K562 (cell line): ENCODE results near the gene EEF2K. TPM values are rescaled to one million over a fixed set of nuclear protein-coding genes. Genes with fewer than 3 reads are reported as not detected.

Source experiments
- ATAC-seq: fragments of 200-7000 bp; cut with Tn5 transposase; 3 replicates; pipeline ENCODE4 v1.9.1; 2020; ENCODE audit warnings: moderate library complexity
- BruUV-seq: library from RNA; stranded (reverse); fragments of 400-500 nt; replicated peaks from 2 replicates; lab custom pipeline; 2021; lab: Mats Ljungman, UMichigan
- CTCF ChIA-PET: fragments of 300-600 bp; formaldehyde crosslinking; extraction: SDS; loops from one replicate; lab custom pipeline; 2021; ENCODE audit warnings: low intra/inter-chr PET ratio; lab: Yijun Ruan, JAX
- POLR2A ChIA-PET: fragments of 300-600, 350-650 bp; sonication (Branson Sonifier 250); formaldehyde crosslinking; extraction: SDS; loops from one replicate; lab custom pipeline; 2021; ENCODE audit warnings: antibody characterized with exemption, inconsistent platforms; lab: Yijun Ruan, JAX
- DNase-seq, 4 experiments: peaks; one replicate each; pipeline versions ENCODE4 v3.0.0 to v3.0.0-alpha.2; 2011 to 2018; ENCODE audit warnings: low spot score in 3 of 4, mixed read lengths in 3 of 4; ENCODE audit errors: extremely low read depth in 1 of 4
- FAIRE-seq: peaks from 2 replicates; lab custom pipeline; 2011; peaks lifted over from hg19 to GRCh38; lab: Jason Lieb, UNC
- H2AFZ ChIP-seq: 2 replicates; pipeline ENCODE4 v1.6.0; 2011; ENCODE audit warnings: low read depth, low read length, control low read depth, inconsistent platforms
- H3K27ac ChIP-seq: fragments of 200-600 bp; 3 replicates; pipeline ENCODE4 v1.8.0; 2011; ENCODE audit warnings: low read depth, mild to moderate bottlenecking, control low read depth, inconsistent platforms, low read length, moderate library complexity, mixed read lengths; ENCODE audit errors: extremely low read depth
- H3K27me3 ChIP-seq, 2 experiments: fragments of 300-600 bp in 1 of 2; 2 replicates in 1 of 2; 3 replicates in 1 of 2; pipeline versions ENCODE4 v1.6.0 to v1.8.0; 2011; ENCODE audit warnings: inconsistent platforms in 2 of 2, low read length in 2 of 2, mild to moderate bottlenecking in 1 of 2, mixed read lengths in 1 of 2, moderate library complexity in 1 of 2; ENCODE audit not compliant: control insufficient read depth in 2 of 2, insufficient read depth in 2 of 2
- H3K36me3 ChIP-seq: fragments of 300-600 bp; 3 replicates; pipeline ENCODE4 v1.8.0; 2011; ENCODE audit warnings: mild to moderate bottlenecking, low read length, inconsistent platforms; ENCODE audit not compliant: control insufficient read depth, insufficient read depth
- H3K4me1 ChIP-seq, 2 experiments: fragments of 200-600 bp in 1 of 2; replicated peaks in 1 of 2; 2 replicates in 1 of 2; 3 replicates in 1 of 2; pipeline versions ENCODE4 v1.5.1 to v1.8.0; 2011; ENCODE audit warnings: inconsistent platforms in 2 of 2, low read length in 2 of 2, mild to moderate bottlenecking in 1 of 2, mixed read lengths in 1 of 2, moderate library complexity in 1 of 2; ENCODE audit not compliant: control insufficient read depth in 2 of 2, insufficient read depth in 2 of 2
- H3K4me2 ChIP-seq: 2 replicates; pipeline ENCODE4 v1.6.1; 2011; ENCODE audit warnings: low read length, control low read depth, inconsistent platforms, mixed read lengths; ENCODE audit not compliant: insufficient read depth
- H3K4me3 ChIP-seq: fragments of 200-600 bp; sonication (generic), shearing (Covaris generic); 2 replicates; pipeline ENCODE4 v1.5.1; 2016; ENCODE audit warnings: control low read depth, inconsistent platforms
- H3K79me2 ChIP-seq: fragments of 200-600 bp; 3 replicates; pipeline ENCODE4 v1.8.0; 2011; ENCODE audit warnings: low read length, inconsistent platforms; ENCODE audit not compliant: control insufficient read depth, insufficient read depth
- H3K9ac ChIP-seq, 2 experiments: 2 replicates each; pipeline versions ENCODE4 v1.6.0 to v1.6.1; 2011; ENCODE audit warnings: low read depth in 2 of 2, low read length in 2 of 2, control low read depth in 1 of 2, inconsistent platforms in 1 of 2, mild to moderate bottlenecking in 1 of 2, mixed read lengths in 1 of 2; ENCODE audit not compliant: insufficient read depth in 1 of 2
- H3K9me1 ChIP-seq: one replicate; pipeline ENCODE4 v1.6.0; 2011; ENCODE audit warnings: inconsistent platforms, mild to moderate bottlenecking, low read length, moderate library complexity; ENCODE audit not compliant: control insufficient read depth, insufficient read depth
- H3K9me3 ChIP-seq: replicated peaks from 2 replicates; pipeline ENCODE4 v1.5.1; 2011; ENCODE audit warnings: low read depth, low read length, inconsistent platforms; ENCODE audit not compliant: control insufficient read depth, insufficient read depth
- H4K20me1 ChIP-seq: replicated peaks from 2 replicates; pipeline ENCODE4 v1.6.1; 2011; ENCODE audit warnings: low read length, inconsistent platforms, mixed read lengths; ENCODE audit not compliant: control insufficient read depth, insufficient read depth
- HLTF ChIP-seq: fragments of 450-650 bp; IDR thresholded peaks from 2 replicates; pipeline ENCODE4 v1.6.1; 2016
- HSF4 ChIP-seq: fragments of 250-450 bp; sonication (Bioruptor Pico); IDR thresholded peaks from 2 replicates; pipeline ENCODE4 v2.1.2; 2022; ENCODE audit warnings: mild to moderate bottlenecking, moderate library complexity, borderline replicate concordance
- RB1 ChIP-seq: fragments of 450-650 bp; IDR thresholded peaks from 2 replicates; pipeline ENCODE4 v1.6.1; 2017; ENCODE audit warnings: low read depth, mild to moderate bottlenecking
- RBM22 ChIP-seq: fragments of 200-400 bp; formaldehyde crosslinking; IDR thresholded peaks from 2 replicates; pipeline ENCODE4 v1.6.1; 2018; ENCODE audit warnings: low read length, low read depth; ENCODE audit not compliant: poor library complexity, severe bottlenecking
- ZBTB17 ChIP-seq: fragments of 450-650 bp; formaldehyde crosslinking; IDR thresholded peaks from 2 replicates; pipeline ENCODE4 v1.4.0; 2020; ENCODE audit warnings: mild to moderate bottlenecking
- ZNF121 ChIP-seq: sonication (generic); formaldehyde crosslinking; conservative IDR thresholded peaks from 2 replicates; pipeline ENCODE4 v1.8.0; 2022; ENCODE audit warnings: missing genetic modification reagents
- ZNF77 ChIP-seq: fragments of 250-450 bp; sonication (Bioruptor Pico); IDR thresholded peaks from 2 replicates; pipeline ENCODE4 v1.5.0; 2020
- WGBS: fragments of 100-300 bp; shearing (Covaris generic); methylation state at CpG from one replicate; pipeline ENCODE4 v1.1.6; 2016; ENCODE audit warnings: low coverage, mixed read lengths; ENCODE audit not compliant: insufficient coverage; ENCODE audit errors: missing lambda C conversion rate; 5-methylcytosine and 5-hydroxymethylcytosine counted together
- in situ Hi-C: fragments of 300-500 bp; cut with MboI; formaldehyde crosslinking; loops from 4 replicates; pipeline ENCODE4 v1.15.0; 2018; ENCODE audit warnings: inconsistent platforms, mixed read lengths
- intact Hi-C: fragments of 100-400 bp; cut with micrococcal nuclease; formaldehyde crosslinking; loops from 2 replicates; pipeline ENCODE4 v1.14.2; 2022
- polyA plus RNA-seq, 8 experiments: library from polyadenylated mRNA; depleted of rRNA in 4 of 8; stranded (reverse) in 5 of 8; unstranded in 3 of 8; fragments of >200 nt; fragmentation: Nextera tagmentation in 2 of 8; fragmentation: Illumina TruSeq in 1 of 8; extraction: Ambion mirVana in 2 of 8; extraction: Trizol in 1 of 8; gene quantifications; 2 replicates each; pipeline versions ENCODE4 v1.2.1 to v1.2.3, GENCODE V29; 2011 to 2014; ENCODE audit warnings: inconsistent platforms in 1 of 8, missing spikeins in 1 of 8
- total RNA-seq, 7 experiments: library from RNA; depleted of rRNA in 6 of 7; stranded (reverse); fragments of >200 nt in 6 of 7; fragmentation: Illumina TruSeq in 2 of 7; extraction: Trizol in 2 of 7; gene quantifications; 2 replicates each; pipeline versions ENCODE4 v1.2.1 to v1.2.3, GENCODE V29; 2011 to 2021; ENCODE audit warnings: low replicate concordance in 1 of 7
- TF ChIP-seq, protein P1 (sequence below): fragments of 450-650 bp; IDR thresholded peaks from 2 replicates; pipeline ENCODE4 v1.6.1; 2014; ENCODE audit warnings: low read depth, mild to moderate bottlenecking, moderate library complexity, borderline replicate concordance
- TF ChIP-seq, protein P2 (sequence below): fragments of 250-450 bp; sonication (Bioruptor Pico); IDR thresholded peaks from 2 replicates; pipeline ENCODE4 v1.5.0; 2021; ENCODE audit warnings: mild to moderate bottlenecking, moderate library complexity
- TF ChIP-seq, protein P3 (sequence below): IDR thresholded peaks from 2 replicates; pipeline ENCODE4 v1.6.1; 2011; ENCODE audit warnings: borderline replicate concordance, low read depth, mild to moderate bottlenecking, moderate library complexity, low read length; ENCODE audit not compliant: insufficient read depth, poor library complexity, severe bottlenecking
- TF ChIP-seq, protein P4 (sequence below): fragments of 150-350 bp; IDR thresholded peaks from 2 replicates; pipeline ENCODE4 v1.6.1; 2014; ENCODE audit warnings: low read depth, mild to moderate bottlenecking, low read length, borderline replicate concordance

The EEF2K gene
- total and polyA plus RNA-seq, 9 of the 15 experiments (the other 6 are each of a cell fraction or from before 2014, with no cell fraction given) = 3.0 to 35.2 (median 12.2) TPM

DNA sequence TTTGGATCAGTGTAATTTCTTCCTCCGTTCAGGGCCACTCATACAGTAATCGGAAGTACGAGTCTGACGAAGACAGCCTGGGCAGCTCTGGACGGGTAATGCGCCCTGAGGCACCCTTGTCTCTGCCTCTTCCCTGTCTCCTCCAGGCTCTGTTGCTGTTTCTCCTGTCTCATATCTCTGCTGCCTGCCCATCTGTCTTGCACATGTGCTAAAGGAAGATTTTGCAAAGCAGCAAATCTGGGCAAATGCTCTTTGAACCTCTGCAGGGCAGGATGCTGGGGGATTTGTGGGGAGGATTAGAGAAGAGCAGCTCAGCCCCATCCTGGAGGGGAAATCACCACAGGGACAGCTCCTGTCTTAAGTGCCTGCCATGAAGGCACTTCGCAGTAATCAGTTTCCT is 58.7 kb downstream of the EEF2K start (continued):
- TF ChIP-seq HSF4 (no peak), ZNF77 (no peak), ZNF121 (CRISPR knock-in tag) (no peak), ZBTB17 (CRISPR knock-in tag) (no peak)
- TF ChIP-seq, protein P1, sequence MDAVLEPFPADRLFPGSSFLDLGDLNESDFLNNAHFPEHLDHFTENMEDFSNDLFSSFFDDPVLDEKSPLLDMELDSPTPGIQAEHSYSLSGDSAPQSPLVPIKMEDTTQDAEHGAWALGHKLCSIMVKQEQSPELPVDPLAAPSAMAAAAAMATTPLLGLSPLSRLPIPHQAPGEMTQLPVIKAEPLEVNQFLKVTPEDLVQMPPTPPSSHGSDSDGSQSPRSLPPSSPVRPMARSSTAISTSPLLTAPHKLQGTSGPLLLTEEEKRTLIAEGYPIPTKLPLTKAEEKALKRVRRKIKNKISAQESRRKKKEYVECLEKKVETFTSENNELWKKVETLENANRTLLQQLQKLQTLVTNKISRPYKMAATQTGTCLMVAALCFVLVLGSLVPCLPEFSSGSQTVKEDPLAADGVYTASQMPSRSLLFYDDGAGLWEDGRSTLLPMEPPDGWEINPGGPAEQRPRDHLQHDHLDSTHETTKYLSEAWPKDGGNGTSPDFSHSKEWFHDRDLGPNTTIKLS = no peak
- TF ChIP-seq, protein P2, sequence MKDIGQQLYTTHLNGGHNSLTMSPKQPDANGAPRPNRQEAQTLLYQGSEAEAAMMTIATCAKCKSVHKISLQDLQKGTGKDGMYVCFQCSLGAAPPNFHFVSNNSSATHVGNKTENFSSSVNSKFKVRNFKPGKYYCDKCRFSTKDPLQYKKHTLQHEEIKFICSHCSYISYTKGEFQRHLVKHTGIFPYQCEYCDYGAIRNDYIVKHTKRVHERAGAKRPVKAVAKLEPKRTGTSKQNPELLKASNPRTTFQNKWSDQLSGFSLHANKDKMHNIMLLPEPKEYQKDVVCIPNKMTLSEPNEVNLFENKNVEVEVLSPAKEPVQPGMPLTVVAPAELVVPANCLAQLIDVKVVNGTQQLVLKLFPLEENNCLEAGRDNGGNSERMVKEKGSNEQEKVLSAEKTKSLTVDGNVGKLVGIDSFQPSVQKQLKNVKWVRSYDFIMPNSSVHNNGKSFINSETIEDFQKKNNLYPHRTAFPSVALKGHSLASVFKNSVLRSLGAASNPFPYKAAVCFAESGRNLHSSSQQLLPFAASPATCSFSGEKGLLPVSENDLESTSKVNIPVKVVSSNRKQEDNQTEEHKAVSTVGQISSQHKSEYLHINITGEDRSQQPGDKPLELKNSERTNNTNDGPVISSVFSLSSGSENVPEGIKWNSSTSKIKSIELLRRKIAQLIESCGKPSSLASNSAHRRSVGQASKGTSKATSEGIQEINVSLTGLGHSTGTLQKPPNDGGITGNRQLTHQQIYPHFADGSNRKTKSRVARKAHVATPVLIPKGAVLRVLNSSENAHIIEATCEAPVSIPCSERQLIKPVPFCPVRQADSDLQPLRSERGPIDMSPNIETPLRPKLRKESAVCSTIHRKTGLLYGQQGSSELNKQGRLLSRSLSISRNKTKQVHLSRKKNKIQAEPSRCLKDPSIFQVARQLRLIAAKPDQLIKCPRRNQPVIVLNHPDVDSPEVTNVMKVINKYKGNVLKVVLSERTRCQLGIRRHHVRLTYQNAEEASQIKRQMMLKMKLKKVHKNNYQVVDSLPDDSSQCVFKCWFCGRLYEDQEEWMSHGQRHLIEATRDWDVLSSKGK (CRISPR knock-in tag) = no peak

- Histone ChIP-seq H3K9ac (no peak overlapping the region), H3K9me1 (no peaks in the 10 kb centered on the region), H3K79me2 (no peaks in the 10 kb centered on the region), H3K27ac (no peak overlapping the region), H2AFZ (no peak overlapping the region), H3K36me3 (peaks cover 81% of the 10 kb centered on the region), H3K27me3 (no peaks in the 10 kb centered on the region), H3K4me2 (no peak overlapping the region), H4K20me1 (no peaks in the 10 kb centered on the region), H3K4me3 (no peak overlapping the region), H3K4me1 (peaks cover 0 to 5% of the 10 kb centered on the region in 2 experiments; a peak in 2 of 5 replicates), H3K9me3 (peaks cover 3% of the 10 kb centered on the region)
- 87% methylated on average over 5 of the region's 5 CpGs for WGBS
- intact Hi-C loops (no loop called here), in situ Hi-C loops (no loop called here)
- ATAC-seq = no peak
- BruUV-seq = no TSS peak
- CTCF ChIA-PET = no interaction called here
- POLR2A ChIA-PET = interaction anchor here (0.7 to 2.5 kb wide), 3 partner anchors 9 to 27 kb away, joined by 3 to 9 read pairs (median 4); no protein-coding TSS in a partner anchor
- FAIRE-seq = no peak
- no peak for DNase-seq
- TF ChIP-seq HLTF = no peak
- TF ChIP-seq RB1 = no peak
- TF ChIP-seq RBM22 = no peak
- TF ChIP-seq, protein P3, sequence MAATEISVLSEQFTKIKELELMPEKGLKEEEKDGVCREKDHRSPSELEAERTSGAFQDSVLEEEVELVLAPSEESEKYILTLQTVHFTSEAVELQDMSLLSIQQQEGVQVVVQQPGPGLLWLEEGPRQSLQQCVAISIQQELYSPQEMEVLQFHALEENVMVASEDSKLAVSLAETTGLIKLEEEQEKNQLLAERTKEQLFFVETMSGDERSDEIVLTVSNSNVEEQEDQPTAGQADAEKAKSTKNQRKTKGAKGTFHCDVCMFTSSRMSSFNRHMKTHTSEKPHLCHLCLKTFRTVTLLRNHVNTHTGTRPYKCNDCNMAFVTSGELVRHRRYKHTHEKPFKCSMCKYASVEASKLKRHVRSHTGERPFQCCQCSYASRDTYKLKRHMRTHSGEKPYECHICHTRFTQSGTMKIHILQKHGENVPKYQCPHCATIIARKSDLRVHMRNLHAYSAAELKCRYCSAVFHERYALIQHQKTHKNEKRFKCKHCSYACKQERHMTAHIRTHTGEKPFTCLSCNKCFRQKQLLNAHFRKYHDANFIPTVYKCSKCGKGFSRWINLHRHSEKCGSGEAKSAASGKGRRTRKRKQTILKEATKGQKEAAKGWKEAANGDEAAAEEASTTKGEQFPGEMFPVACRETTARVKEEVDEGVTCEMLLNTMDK = no peak
- TF ChIP-seq, protein P4, sequence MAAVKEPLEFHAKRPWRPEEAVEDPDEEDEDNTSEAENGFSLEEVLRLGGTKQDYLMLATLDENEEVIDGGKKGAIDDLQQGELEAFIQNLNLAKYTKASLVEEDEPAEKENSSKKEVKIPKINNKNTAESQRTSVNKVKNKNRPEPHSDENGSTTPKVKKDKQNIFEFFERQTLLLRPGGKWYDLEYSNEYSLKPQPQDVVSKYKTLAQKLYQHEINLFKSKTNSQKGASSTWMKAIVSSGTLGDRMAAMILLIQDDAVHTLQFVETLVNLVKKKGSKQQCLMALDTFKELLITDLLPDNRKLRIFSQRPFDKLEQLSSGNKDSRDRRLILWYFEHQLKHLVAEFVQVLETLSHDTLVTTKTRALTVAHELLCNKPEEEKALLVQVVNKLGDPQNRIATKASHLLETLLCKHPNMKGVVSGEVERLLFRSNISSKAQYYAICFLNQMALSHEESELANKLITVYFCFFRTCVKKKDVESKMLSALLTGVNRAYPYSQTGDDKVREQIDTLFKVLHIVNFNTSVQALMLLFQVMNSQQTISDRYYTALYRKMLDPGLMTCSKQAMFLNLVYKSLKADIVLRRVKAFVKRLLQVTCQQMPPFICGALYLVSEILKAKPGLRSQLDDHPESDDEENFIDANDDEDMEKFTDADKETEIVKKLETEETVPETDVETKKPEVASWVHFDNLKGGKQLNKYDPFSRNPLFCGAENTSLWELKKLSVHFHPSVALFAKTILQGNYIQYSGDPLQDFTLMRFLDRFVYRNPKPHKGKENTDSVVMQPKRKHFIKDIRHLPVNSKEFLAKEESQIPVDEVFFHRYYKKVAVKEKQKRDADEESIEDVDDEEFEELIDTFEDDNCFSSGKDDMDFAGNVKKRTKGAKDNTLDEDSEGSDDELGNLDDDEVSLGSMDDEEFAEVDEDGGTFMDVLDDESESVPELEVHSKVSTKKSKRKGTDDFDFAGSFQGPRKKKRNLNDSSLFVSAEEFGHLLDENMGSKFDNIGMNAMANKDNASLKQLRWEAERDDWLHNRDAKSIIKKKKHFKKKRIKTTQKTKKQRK = no peak
Measured at GRCh38 chr16:22265351-22265750, 59.3 kb downstream of the EEF2K start.
